PC-3 (cell line): ENCODE results near the gene OOSP4B. TPM values are rescaled to one million over a fixed set of nuclear protein-coding genes. Genes with fewer than 3 reads are reported as not detected.
A peak's percentile ranks its signal among the peaks of the same experiment; 100 is the strongest.

Experiments
- ATAC-seq: fragments of 200-7000 bp; cut with Tn5 transposase; 2 replicates; pipeline ENCODE4 v1.9.1; 2020; ENCODE audit warnings: mild to moderate bottlenecking, moderate library complexity
- Bru-seq: library from RNA; stranded (reverse); fragments of 400-500 nt; gene quantifications from one replicate; lab custom pipeline; 2021; lab: Mats Ljungman, UMichigan
- BruChase-seq, 2 experiments: library from RNA; stranded (reverse); fragments of 400-500 nt; gene quantifications; one replicate each; lab custom pipeline; 2021; lab: Mats Ljungman, UMichigan
- BruUV-seq: library from RNA; stranded (reverse); fragments of 400-500 nt; replicated peaks from 2 replicates; lab custom pipeline; 2021; lab: Mats Ljungman, UMichigan
- CTCF ChIA-PET: fragments of 300-600 bp; sonication (Branson Sonifier 250); formaldehyde crosslinking; loops from one replicate; lab custom pipeline; 2022; ENCODE audit warnings: antibody characterized with exemption; lab: Charles Lee
- POLR2A ChIA-PET: fragments of 300-600 bp; sonication (Branson Sonifier 250); formaldehyde crosslinking; loops from one replicate; lab custom pipeline; 2022; ENCODE audit warnings: antibody characterized with exemption; ENCODE audit not compliant: unreplicated experiment; lab: Charles Lee
- DNase-seq: peaks from one replicate; pipeline ENCODE4 v3.0.0-alpha.2; 2015
- H2AFZ ChIP-seq: fragments of 300-600 bp; sonication (generic); 2 replicates; pipeline ENCODE4 v1.6.0; 2016; ENCODE audit warnings: antibody characterized with exemption, low read length
- H3F3A ChIP-seq: fragments of 300-600 bp; sonication (generic); one replicate; pipeline ENCODE4 v1.6.0; 2017; ENCODE audit warnings: antibody characterized with exemption, low read length, control low read depth, mild to moderate bottlenecking; ENCODE audit not compliant: unreplicated experiment
- H3K27ac ChIP-seq: fragments of 300-600 bp; sonication (generic); 2 replicates; pipeline ENCODE4 v1.5.1; 2016; ENCODE audit warnings: mild to moderate bottlenecking, low read length
- H3K27me3 ChIP-seq: fragments of 300-600 bp; sonication (generic); 2 replicates; pipeline ENCODE4 v1.6.1; 2016; ENCODE audit warnings: low read length, mixed read lengths
- H3K36me3 ChIP-seq: fragments of 300-600 bp; sonication (generic); 2 replicates; pipeline ENCODE4 v1.6.1; 2016; ENCODE audit warnings: low read depth, mixed run types, low read length, mixed read lengths
- H3K4me1 ChIP-seq: fragments of 300-600 bp; sonication (generic); 2 replicates; pipeline ENCODE4 v1.5.1; 2016; ENCODE audit warnings: low read length; ENCODE audit not compliant: insufficient read depth
- H3K4me2 ChIP-seq: fragments of 300-600 bp; sonication (generic); 2 replicates; pipeline ENCODE4 v1.6.0; 2016; ENCODE audit warnings: low read length
- H3K4me3 ChIP-seq: fragments of 300-600 bp; sonication (generic); 2 replicates; pipeline ENCODE4 v1.5.1; 2016; ENCODE audit warnings: mild to moderate bottlenecking, low read length, mixed read lengths
- H3K79me2 ChIP-seq: fragments of 300-600 bp; sonication (generic); 2 replicates; pipeline ENCODE4 v1.6.1; 2017; ENCODE audit warnings: low read length, mixed read lengths
- H3K9ac ChIP-seq: fragments of 300-600 bp; sonication (generic); 2 replicates; pipeline ENCODE4 v1.6.0; 2016; ENCODE audit warnings: mild to moderate bottlenecking, low read length
- H3K9me2 ChIP-seq: fragments of 300-600 bp; sonication (generic); replicated peaks from 2 replicates; pipeline ENCODE4 v1.6.1; 2016; ENCODE audit warnings: mixed run types, low read length, mixed read lengths
- H3K9me3 ChIP-seq: fragments of 300-600 bp; sonication (generic); 2 replicates; pipeline ENCODE4 v1.6.1; 2016; ENCODE audit warnings: low read length, mixed read lengths
- H4K20me1 ChIP-seq: fragments of 300-600 bp; sonication (generic); 2 replicates; pipeline ENCODE4 v1.6.1; 2016; ENCODE audit warnings: low read length, mixed read lengths
- EZH2 ChIP-seq: fragments of 300-600 bp; sonication (generic); IDR thresholded peaks from one replicate; pipeline ENCODE4 v1.6.1; 2017; ENCODE audit warnings: antibody characterized with exemption, mild to moderate bottlenecking, low read length; ENCODE audit not compliant: unreplicated experiment
- EZH2phosphoT487 ChIP-seq: fragments of 300-600 bp; sonication (generic); IDR thresholded peaks from 2 replicates; pipeline ENCODE4 v1.6.1; 2018; ENCODE audit warnings: mild to moderate bottlenecking, antibody characterized with exemption, low read length, borderline replicate concordance
- intact Hi-C: fragments of 100-400 bp; cut with micrococcal nuclease; formaldehyde crosslinking; loops from 2 replicates; pipeline ENCODE4 v1.9.0; 2023
- long read RNA-seq: library from polyadenylated mRNA; unstranded; transcript quantifications from one replicate; pipeline ENCODE4 v2.0.0, GENCODE V29; 2021; ENCODE audit not compliant: unreplicated experiment
- total RNA-seq: library from RNA; depleted of rRNA; stranded (reverse); fragments of >200 nt; gene quantifications from 2 replicates; pipeline ENCODE4 v1.2.3, GENCODE V29; 2014; rRNA removed
- TF ChIP-seq, protein P1 (sequence below): fragments of 300-600 bp; sonication (generic); conservative IDR thresholded peaks from 2 replicates; pipeline ENCODE4 v1.5.1; 2017; ENCODE audit warnings: antibody characterized with exemption, low read depth, mild to moderate bottlenecking, low read length

The OOSP4B gene
- total RNA-seq = not detected in 2 replicates
- Bru-seq, nascent RNA = not detected
- percentile 6 among the genes with signal in this experiment for BruChase-seq, experiment 1, labeled RNA remaining after a 6-hour chase
- BruChase-seq, experiment 2, labeled RNA remaining after a 2-hour chase = not detected
- long read RNA-seq = 0 reads

DNA sequence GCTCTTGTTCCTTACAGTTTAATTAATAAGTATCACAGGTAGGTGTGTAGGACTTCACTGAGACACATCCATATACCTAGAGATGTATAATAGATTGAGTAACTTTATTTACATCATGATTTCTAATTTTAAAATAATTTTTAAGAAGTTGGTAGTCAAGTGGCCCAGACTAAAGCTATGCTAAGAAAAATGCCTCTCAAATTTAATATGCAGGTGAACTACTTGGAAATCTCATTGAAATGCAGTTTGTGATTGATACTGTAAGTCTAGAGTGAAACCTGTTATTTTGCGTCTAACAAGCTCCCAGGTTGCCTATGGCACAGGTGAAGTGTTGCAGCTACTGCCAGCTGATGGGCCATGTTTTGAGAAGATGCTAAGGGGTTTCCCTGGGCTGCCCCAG, at the start of gene OOSP4B:
Gene OOSP4B, plus strand, starts transcription at position 301 of the 400 bp plus-strand sequence.
- BruUV-seq = no TSS peak
- Histone ChIP-seq H4K20me1 (no peaks in the 10 kb centered on the region), H3K4me2 (no peak within 1 kb of the TSS), H3K36me3 (no peaks in the 10 kb centered on the region), H3K4me3 (no peak within 1 kb of the TSS), H3K27me3 (no peaks in the 10 kb centered on the region), H3K9me2 (no peaks in the 10 kb centered on the region), H3K9me3 (no peaks in the 10 kb centered on the region), H3K79me2 (no peaks in the 10 kb centered on the region), H3K4me1 (no peaks in the 10 kb centered on the region), H3K9ac (no peak within 1 kb of the TSS), H3F3A (no peaks in the 10 kb centered on the region), H3K27ac (no peak within 1 kb of the TSS), H2AFZ (no peak within 1 kb of the TSS)
- ChIA-PET CTCF (no interaction called here), POLR2A (no interaction called here)
- intact Hi-C loops = no loop called here
- ATAC-seq = no peak
- no peak for DNase-seq
- TF ChIP-seq, protein P1, sequence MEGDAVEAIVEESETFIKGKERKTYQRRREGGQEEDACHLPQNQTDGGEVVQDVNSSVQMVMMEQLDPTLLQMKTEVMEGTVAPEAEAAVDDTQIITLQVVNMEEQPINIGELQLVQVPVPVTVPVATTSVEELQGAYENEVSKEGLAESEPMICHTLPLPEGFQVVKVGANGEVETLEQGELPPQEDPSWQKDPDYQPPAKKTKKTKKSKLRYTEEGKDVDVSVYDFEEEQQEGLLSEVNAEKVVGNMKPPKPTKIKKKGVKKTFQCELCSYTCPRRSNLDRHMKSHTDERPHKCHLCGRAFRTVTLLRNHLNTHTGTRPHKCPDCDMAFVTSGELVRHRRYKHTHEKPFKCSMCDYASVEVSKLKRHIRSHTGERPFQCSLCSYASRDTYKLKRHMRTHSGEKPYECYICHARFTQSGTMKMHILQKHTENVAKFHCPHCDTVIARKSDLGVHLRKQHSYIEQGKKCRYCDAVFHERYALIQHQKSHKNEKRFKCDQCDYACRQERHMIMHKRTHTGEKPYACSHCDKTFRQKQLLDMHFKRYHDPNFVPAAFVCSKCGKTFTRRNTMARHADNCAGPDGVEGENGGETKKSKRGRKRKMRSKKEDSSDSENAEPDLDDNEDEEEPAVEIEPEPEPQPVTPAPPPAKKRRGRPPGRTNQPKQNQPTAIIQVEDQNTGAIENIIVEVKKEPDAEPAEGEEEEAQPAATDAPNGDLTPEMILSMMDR = no peak
- TF ChIP-seq EZH2phosphoT487 (no peak), EZH2 (no peak)

DNA sequence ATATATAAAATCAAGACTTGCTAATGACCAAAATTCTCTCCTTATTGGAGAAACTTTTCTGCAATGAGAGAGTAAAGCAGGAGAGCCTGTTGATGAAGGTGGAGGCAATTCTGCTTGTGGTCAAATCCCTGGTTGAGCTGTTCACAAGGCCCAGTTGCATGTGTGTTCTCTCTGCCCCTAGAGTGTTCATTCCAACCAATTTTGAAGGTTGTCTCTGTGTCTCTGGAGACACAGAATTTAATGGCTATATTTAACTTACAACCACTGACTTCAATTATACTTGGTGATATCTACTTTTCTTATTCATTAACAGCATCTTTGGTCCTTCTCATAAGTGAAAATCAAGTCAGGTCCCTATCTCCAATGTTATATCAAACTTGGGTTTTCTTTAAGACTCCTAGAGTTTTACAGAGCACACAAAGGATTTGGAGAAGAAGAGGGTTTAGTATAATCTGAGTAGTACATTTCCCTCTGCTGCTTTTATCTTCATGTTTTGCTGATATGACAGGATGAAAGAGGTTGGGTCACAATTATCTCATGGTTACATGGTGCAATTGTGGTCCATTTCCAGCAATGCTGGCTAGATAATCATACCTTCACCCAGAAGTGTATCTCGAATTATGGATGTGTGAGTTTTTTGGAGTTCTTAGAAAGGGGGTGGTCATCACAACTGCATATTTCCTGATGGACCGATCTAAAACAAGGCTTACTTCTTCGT, 49.1 kb upstream of the OOSP4B start:
- Histone ChIP-seq H3F3A (no peaks in the 10 kb centered on the region), H3K4me1 (no peaks in the 10 kb centered on the region), H3K27me3 (no peaks in the 10 kb centered on the region), H2AFZ (no peak overlapping the region), H4K20me1 (no peaks in the 10 kb centered on the region), H3K27ac (no peak overlapping the region), H3K79me2 (no peaks in the 10 kb centered on the region), H3K4me2 (no peak overlapping the region), H3K9ac (no peak overlapping the region), H3K36me3 (no peaks in the 10 kb centered on the region), H3K4me3 (no peak overlapping the region), H3K9me3 (no peaks in the 10 kb centered on the region), H3K9me2 (no peaks in the 10 kb centered on the region)
- BruUV-seq = no TSS peak
- DNase-seq (no peak), ATAC-seq (no peak)
- POLR2A ChIA-PET = no interaction called here
- CTCF ChIA-PET = no interaction called here
- intact Hi-C loops = no loop called here
- no peak for TF ChIP-seq EZH2phosphoT487
- TF ChIP-seq, protein P1 = no peak
- no peak for TF ChIP-seq EZH2

DNA sequence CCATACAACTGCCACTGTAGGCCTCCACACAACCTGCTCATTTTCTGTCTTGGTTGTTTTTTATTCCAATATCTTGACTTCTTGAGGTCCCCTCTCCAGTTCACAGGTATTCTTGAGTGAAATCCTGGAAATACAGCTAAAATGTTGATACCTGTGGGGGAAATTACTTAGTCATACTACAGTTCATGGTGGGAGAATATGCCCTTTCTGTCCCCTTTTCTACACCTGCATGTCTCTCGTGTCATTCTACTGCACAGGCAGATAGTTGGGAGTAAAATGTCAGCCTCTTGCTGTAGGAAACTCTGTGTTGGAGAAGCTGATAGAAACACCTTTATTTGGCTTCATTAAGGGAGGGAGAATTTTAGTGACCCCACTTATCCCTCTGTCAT, 48.6 kb upstream of the OOSP4B start:
- intact Hi-C loops = no loop called here
- no peaks in the 10 kb centered on the region for H3K9me3 ChIP-seq
- no peaks in the 10 kb centered on the region for H3K36me3 ChIP-seq
- DNase-seq = no peak
- no peaks in the 10 kb centered on the region for H3F3A ChIP-seq
- no TSS peak for BruUV-seq
- ChIA-PET POLR2A (no interaction called here), CTCF (no interaction called here)
- ATAC-seq = no peak
- H3K4me1 ChIP-seq = no peaks in the 10 kb centered on the region
- no peak overlapping the region for H3K9ac ChIP-seq
- H3K4me2 ChIP-seq = no peak overlapping the region
- no peak for TF ChIP-seq EZH2phosphoT487
- TF ChIP-seq, protein P1 = no peak
- TF ChIP-seq EZH2 = no peak
- no peak overlapping the region for H3K4me3 ChIP-seq
- no peaks in the 10 kb centered on the region for H4K20me1 ChIP-seq
- no peaks in the 10 kb centered on the region for H3K9me2 ChIP-seq
- H3K27me3 ChIP-seq = no peaks in the 10 kb centered on the region
- H2AFZ ChIP-seq = no peak overlapping the region
- H3K79me2 ChIP-seq = no peaks in the 10 kb centered on the region
- H3K27ac ChIP-seq = no peak overlapping the region
